HepG2 (cell line): ENCODE data around the gene TEX19. TPM values are rescaled to one million over a fixed set of nuclear protein-coding genes. Genes with fewer than 3 reads are reported as not detected.

Experiments used
- CENPT ChIP-seq: sonication (generic); formaldehyde crosslinking; IDR thresholded peaks from 2 replicates; pipeline ENCODE4 v1.8.0; 2022; ENCODE audit warnings: low read depth, mild to moderate bottlenecking, moderate library complexity, missing genetic modification reagents
- EP300 ChIP-seq, 3 experiments: sonication (generic) in 1 of 3; formaldehyde crosslinking in 1 of 3; IDR thresholded peaks; 2 replicates each; pipeline versions ENCODE4 v1.5.1 to v1.6.1; 2011 to 2020; ENCODE audit warnings: low read depth in 2 of 3, low read length in 2 of 3, borderline replicate concordance in 1 of 3, improper control_type of control experiment in 1 of 3, mild to moderate bottlenecking in 1 of 3, missing genetic modification reagents in 1 of 3, moderate library complexity in 1 of 3
- FOXJ3 ChIP-seq: sonication (generic); formaldehyde crosslinking; IDR thresholded peaks from 2 replicates; pipeline ENCODE4 v1.4.0; 2020; ENCODE audit warnings: missing genetic modification reagents, mild to moderate bottlenecking, borderline replicate concordance
- KLF6 ChIP-seq: IDR thresholded peaks from 2 replicates; pipeline ENCODE4 v1.8.0; 2016; ENCODE audit warnings: missing biosample characterization, missing genetic modification reagents
- MTF1 ChIP-seq: sonication (generic); formaldehyde crosslinking; IDR thresholded peaks from 2 replicates; pipeline ENCODE4 v1.5.0; 2020; ENCODE audit warnings: missing genetic modification reagents
- NFIC ChIP-seq: IDR thresholded peaks from 2 replicates; pipeline ENCODE4 v1.6.1; 2012; ENCODE audit warnings: mild to moderate bottlenecking, low read length, inconsistent platforms
- PHF8 ChIP-seq: sonication (generic); formaldehyde crosslinking; IDR thresholded peaks from 2 replicates; pipeline ENCODE4 v1.5.0; 2020; ENCODE audit warnings: missing genetic modification reagents
- RNF2 ChIP-seq: fragments of 450-650 bp; conservative IDR thresholded peaks from 2 replicates; pipeline ENCODE4 v1.6.1; 2016; ENCODE audit warnings: low read depth
- SIX1 ChIP-seq: sonication (generic); formaldehyde crosslinking; IDR thresholded peaks from 2 replicates; pipeline ENCODE4 v1.4.0; 2020; ENCODE audit warnings: missing genetic modification reagents, borderline replicate concordance
- SP2 ChIP-seq: sonication (generic); formaldehyde crosslinking; IDR thresholded peaks from 2 replicates; pipeline ENCODE4 v1.5.1; 2020; ENCODE audit warnings: mild to moderate bottlenecking, missing genetic modification reagents
- TBX2 ChIP-seq: sonication (generic); formaldehyde crosslinking; IDR thresholded peaks from 2 replicates; pipeline ENCODE4 v1.5.0; 2020; ENCODE audit warnings: missing genetic modification reagents, mild to moderate bottlenecking, borderline replicate concordance
- UBTF ChIP-seq: sonication (generic); formaldehyde crosslinking; IDR thresholded peaks from 2 replicates; pipeline ENCODE4 v1.4.0; 2020; ENCODE audit warnings: mild to moderate bottlenecking, missing genetic modification reagents
- ZBTB42 ChIP-seq: sonication (generic); formaldehyde crosslinking; IDR thresholded peaks from 2 replicates; pipeline ENCODE4 v1.5.0; 2020; ENCODE audit warnings: mild to moderate bottlenecking, missing genetic modification reagents
- ZKSCAN8 ChIP-seq: IDR thresholded peaks from 2 replicates; pipeline ENCODE4 v1.6.1; 2016; ENCODE audit warnings: borderline replicate concordance, missing genetic modification reagents, missing compliant biosample characterization
- ZNF124 ChIP-seq: sonication (generic); formaldehyde crosslinking; IDR thresholded peaks from 2 replicates; pipeline ENCODE4 v1.4.0; 2020; ENCODE audit warnings: missing genetic modification reagents
- ZNF232 ChIP-seq: sonication (generic); formaldehyde crosslinking; IDR thresholded peaks from 2 replicates; pipeline ENCODE4 v1.4.0; 2020; ENCODE audit warnings: missing genetic modification reagents, borderline replicate concordance
- ZNF3 ChIP-seq: IDR thresholded peaks from 2 replicates; pipeline ENCODE4 v1.7.0; 2017; ENCODE audit warnings: inconsistent platforms
- ZNF354B ChIP-seq: sonication (generic); formaldehyde crosslinking; IDR thresholded peaks from 2 replicates; pipeline ENCODE4 v1.8.0; 2022; ENCODE audit warnings: mild to moderate bottlenecking, missing genetic modification reagents
- ZNF382 ChIP-seq: sonication (generic); formaldehyde crosslinking; IDR thresholded peaks from 2 replicates; pipeline ENCODE4 v1.5.0; 2020; ENCODE audit warnings: missing genetic modification reagents, mild to moderate bottlenecking, borderline replicate concordance
- ZNF432 ChIP-seq: sonication (generic); formaldehyde crosslinking; IDR thresholded peaks from 2 replicates; pipeline ENCODE4 v1.5.0; 2020; ENCODE audit warnings: missing genetic modification reagents, mild to moderate bottlenecking, borderline replicate concordance
- ZNF597 ChIP-seq: sonication (generic); formaldehyde crosslinking; IDR thresholded peaks from 2 replicates; pipeline ENCODE4 v1.5.0; 2020; ENCODE audit warnings: missing genetic modification reagents
- ZSCAN29 ChIP-seq: sonication (generic); formaldehyde crosslinking; conservative IDR thresholded peaks from 2 replicates; pipeline ENCODE4 v1.4.0; 2020; ENCODE audit warnings: mild to moderate bottlenecking, missing genetic modification reagents
- polyA plus RNA-seq, 8 experiments: library from polyadenylated mRNA; depleted of rRNA in 3 of 8; stranded (reverse) in 7 of 8; unstranded in 1 of 8; fragments of >200 nt; fragmentation: Illumina TruSeq in 4 of 8; extraction: Trizol in 4 of 8; gene quantifications; 2 replicates each; pipeline versions ENCODE4 v1.2.1 to v1.2.3, GENCODE V29; 2011 to 2016; ENCODE audit warnings: low read depth in 4 of 8, missing spikeins in 1 of 8, mixed read lengths in 1 of 8; ENCODE audit not compliant: insufficient read depth in 1 of 8
- total RNA-seq, 5 experiments: library from RNA; depleted of rRNA; stranded (reverse); fragments of >200 nt; fragmentation: Illumina TruSeq; extraction: Trizol; gene quantifications; 2 replicates each; pipeline ENCODE4 v1.2.3, GENCODE V29; 2016; ENCODE audit warnings: low read depth in 1 of 5
- TF ChIP-seq, protein P1 (sequence below): sonication (generic); formaldehyde crosslinking; IDR thresholded peaks from 2 replicates; pipeline ENCODE4 v1.8.0; 2022; ENCODE audit warnings: mild to moderate bottlenecking, missing genetic modification reagents; ENCODE audit not compliant: insufficient replicate concordance
- TF ChIP-seq, protein P2 (sequence below): sonication (generic); formaldehyde crosslinking; IDR thresholded peaks from 2 replicates; pipeline ENCODE4 v1.8.1; 2023; ENCODE audit warnings: mild to moderate bottlenecking, missing genetic modification reagents, borderline replicate concordance

TEX19 gene
- total and polyA plus RNA-seq, 2 of the 13 experiments (the other 11 are each of a cell fraction or from before 2014, with no cell fraction given), result 1.3 to 6.0 TPM

DNA sequence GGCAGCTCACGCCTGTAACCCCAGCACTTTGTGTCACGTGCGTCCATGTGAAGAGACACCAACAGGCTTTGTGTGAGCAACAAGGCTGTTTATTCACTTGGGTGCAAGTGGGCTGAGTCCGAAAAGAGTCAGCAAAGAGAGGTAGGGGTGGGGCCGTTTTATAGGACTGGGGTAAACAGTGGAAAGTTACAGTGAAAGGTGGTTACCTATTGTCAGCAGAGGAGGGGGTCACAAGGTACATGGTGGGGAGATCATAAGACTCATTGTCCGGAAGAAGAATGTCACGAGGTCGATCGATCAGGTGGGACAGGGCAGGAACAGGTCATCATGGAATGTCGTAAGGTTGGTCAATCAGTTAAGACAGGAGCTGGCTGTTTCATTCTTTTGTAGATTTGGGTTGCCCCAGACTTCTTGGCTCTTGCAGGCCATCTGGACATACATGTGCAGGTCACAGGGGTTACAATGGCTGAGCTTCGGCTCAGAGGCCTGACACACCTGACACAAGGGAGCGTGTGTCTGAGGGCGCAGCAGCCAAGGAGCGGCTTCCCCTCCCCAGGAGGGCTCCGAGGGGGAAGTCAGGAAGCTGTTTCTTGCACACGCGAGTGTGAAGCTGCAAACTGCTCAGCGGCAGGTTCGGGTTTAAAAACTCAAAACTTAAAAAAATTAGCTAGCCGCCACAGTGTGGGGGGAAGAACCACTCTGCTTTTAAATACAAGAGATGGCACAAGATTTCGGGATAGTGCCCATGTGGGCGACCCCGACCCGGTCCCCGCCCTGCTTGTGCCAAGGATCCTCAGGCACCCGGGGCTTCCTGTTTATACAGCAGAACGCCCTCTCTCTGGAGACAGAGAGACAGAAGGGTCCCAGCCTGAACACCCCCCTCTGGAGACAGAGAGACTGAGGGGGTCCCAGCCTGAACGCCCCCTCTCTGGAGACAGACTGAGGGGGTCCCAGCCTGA, 12.4 kb upstream of the TEX19 start (continued):
- peak; percentile 94 for TF ChIP-seq ZKSCAN8
- peak; percentile 97 for TF ChIP-seq FOXJ3 (CRISPR knock-in tag)
- peak; percentile 97 for TF ChIP-seq TBX2 (CRISPR knock-in tag)
- TF ChIP-seq MTF1 (CRISPR knock-in tag), result no peak; the same call in 1 of the 2 replicates
- TF ChIP-seq PHF8 (CRISPR knock-in tag), result peak; percentile 30; the same call in 1 of the 2 replicates
- peak; percentile 90 to 98 for TF ChIP-seq EP300 (IDR thresholded peaks at IDR 0.05; ENCODE audit: low read depth in 2 of 2, low read length in 2 of 2)
- TF ChIP-seq EP300 (CRISPR knock-in tag; IDR thresholded peaks at IDR 0.05; ENCODE audit: borderline replicate concordance), result peak; percentile 96
- peak; percentile 98 for TF ChIP-seq KLF6 (CRISPR knock-in tag)
- peak; percentile 94 for TF ChIP-seq NFIC
- peak; percentile 86 for TF ChIP-seq ZNF124 (CRISPR knock-in tag)
- peak; percentile 78; the same call in 1 of the 2 replicates for TF ChIP-seq SIX1 (CRISPR knock-in tag)
- peak; percentile 56 for TF ChIP-seq RNF2
- no peak for TF ChIP-seq ZBTB42 (CRISPR knock-in tag)
- no peak for TF ChIP-seq SP2 (CRISPR knock-in tag)
- no peak for TF ChIP-seq ZNF597 (CRISPR knock-in tag)
- TF ChIP-seq, protein P1, sequence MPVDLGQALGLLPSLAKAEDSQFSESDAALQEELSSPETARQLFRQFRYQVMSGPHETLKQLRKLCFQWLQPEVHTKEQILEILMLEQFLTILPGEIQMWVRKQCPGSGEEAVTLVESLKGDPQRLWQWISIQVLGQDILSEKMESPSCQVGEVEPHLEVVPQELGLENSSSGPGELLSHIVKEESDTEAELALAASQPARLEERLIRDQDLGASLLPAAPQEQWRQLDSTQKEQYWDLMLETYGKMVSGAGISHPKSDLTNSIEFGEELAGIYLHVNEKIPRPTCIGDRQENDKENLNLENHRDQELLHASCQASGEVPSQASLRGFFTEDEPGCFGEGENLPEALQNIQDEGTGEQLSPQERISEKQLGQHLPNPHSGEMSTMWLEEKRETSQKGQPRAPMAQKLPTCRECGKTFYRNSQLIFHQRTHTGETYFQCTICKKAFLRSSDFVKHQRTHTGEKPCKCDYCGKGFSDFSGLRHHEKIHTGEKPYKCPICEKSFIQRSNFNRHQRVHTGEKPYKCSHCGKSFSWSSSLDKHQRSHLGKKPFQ, result peak; percentile 90
- no peak for TF ChIP-seq CENPT (CRISPR knock-in tag)
- TF ChIP-seq ZNF382, result no peak
- TF ChIP-seq ZNF354B (CRISPR knock-in tag), result no peak
- no peak for TF ChIP-seq ZNF432 (CRISPR knock-in tag)
- TF ChIP-seq, protein P2, sequence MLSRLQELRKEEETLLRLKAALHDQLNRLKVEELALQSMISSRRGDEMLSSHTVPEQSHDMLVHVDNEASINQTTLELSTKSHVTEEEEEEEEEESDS (CRISPR knock-in tag), result peak; percentile 61; the same call in 1 of the 2 replicates
- TF ChIP-seq UBTF (CRISPR knock-in tag), result peak; percentile 46; the same call in 1 of the 2 replicates
- TF ChIP-seq ZNF232 (CRISPR knock-in tag), result peak; percentile 76; the same call in 1 of the 2 replicates
- TF ChIP-seq ZNF3, result no peak
- peak; percentile 88; the same call in 1 of the 2 replicates for TF ChIP-seq ZSCAN29 (CRISPR knock-in tag)
